AG04450 (cell line): Measurements from ENCODE around the gene ULK4. TPM values are rescaled to one million over a fixed set of nuclear protein-coding genes. Genes with fewer than 3 reads are reported as not detected.
"Not testable (repeated sequence)": the region's sequence is repeated elsewhere in the genome, so short reads cannot be mapped to it uniquely, and the experiment has no call there.

Experiments used
- CTCF ChIA-PET: fragments of 300-600, 350-600 bp; formaldehyde crosslinking; extraction: SDS; loops from one replicate; lab custom pipeline; 2022; ENCODE audit warnings: antibody characterized with exemption, inconsistent platforms; lab: Charles Lee
- POLR2A ChIA-PET: fragments of 350-600 bp; formaldehyde crosslinking; extraction: SDS; loops from one replicate; lab custom pipeline; 2021; ENCODE audit warnings: antibody characterized with exemption, inconsistent platforms; lab: Yijun Ruan, JAX
- DNase-seq: peaks from one replicate; pipeline ENCODE4 v3.0.0-alpha.2; 2011; ENCODE audit warnings: low read depth, low spot score
- H3K27ac ChIP-seq: one replicate; pipeline ENCODE4 v1.5.1; 2012; ENCODE audit warnings: low read depth, low read length, control low read depth
- H3K27me3 ChIP-seq: one replicate; pipeline ENCODE4 v1.6.0; 2012; ENCODE audit warnings: low read length; ENCODE audit not compliant: control insufficient read depth, insufficient read depth
- H3K4me3 ChIP-seq: 2 replicates; pipeline ENCODE4 v1.5.1; 2011; ENCODE audit warnings: mild to moderate bottlenecking, low read depth, low read length, control low read depth
- H3K9me3 ChIP-seq: 2 replicates; pipeline ENCODE4 v1.5.1; 2012; ENCODE audit warnings: low read length; ENCODE audit not compliant: control insufficient read depth, insufficient read depth
- polyA plus RNA-seq: library from polyadenylated mRNA; depleted of rRNA; stranded (reverse); fragments of >200 nt; gene quantifications from 2 replicates; pipeline ENCODE4 v1.2.3, GENCODE V29; 2011
- TF ChIP-seq, protein P1 (sequence below): IDR thresholded peaks from 2 replicates; pipeline ENCODE4 v1.5.1; 2011; ENCODE audit warnings: low read depth, low read length, control low read depth, inconsistent platforms

Gene ULK4
- polyA plus RNA-seq, 1 experiment: 3.7 TPM

DNA sequence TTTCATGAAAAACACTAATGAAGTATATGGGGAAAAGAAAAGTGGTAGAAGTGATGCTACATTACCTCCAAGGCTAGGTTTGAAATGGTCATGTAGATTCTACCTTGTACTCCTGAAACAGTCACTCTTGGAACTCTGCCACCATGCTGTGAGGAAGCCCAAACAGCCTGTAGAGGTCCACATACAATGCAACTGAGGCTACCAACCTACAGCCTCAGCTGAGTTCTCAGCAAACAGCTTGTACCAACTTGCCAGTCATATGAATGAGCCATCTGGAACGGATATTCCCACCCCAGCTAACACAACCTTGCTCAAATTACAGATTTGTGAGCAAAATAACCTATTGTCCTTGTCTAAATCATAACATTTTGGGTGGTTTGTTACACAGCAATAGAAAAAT lies 193.5 kb downstream of the ULK4 start:
- Histone ChIP-seq H3K4me3 (no peak overlapping the region), H3K27ac (no peak overlapping the region), H3K9me3 (no peaks in the 10 kb centered on the region), H3K27me3 (no peaks in the 10 kb centered on the region)
- ChIA-PET POLR2A (no interaction called here), CTCF (no interaction called here)
- DNase-seq: no peak
- TF ChIP-seq, protein P1, sequence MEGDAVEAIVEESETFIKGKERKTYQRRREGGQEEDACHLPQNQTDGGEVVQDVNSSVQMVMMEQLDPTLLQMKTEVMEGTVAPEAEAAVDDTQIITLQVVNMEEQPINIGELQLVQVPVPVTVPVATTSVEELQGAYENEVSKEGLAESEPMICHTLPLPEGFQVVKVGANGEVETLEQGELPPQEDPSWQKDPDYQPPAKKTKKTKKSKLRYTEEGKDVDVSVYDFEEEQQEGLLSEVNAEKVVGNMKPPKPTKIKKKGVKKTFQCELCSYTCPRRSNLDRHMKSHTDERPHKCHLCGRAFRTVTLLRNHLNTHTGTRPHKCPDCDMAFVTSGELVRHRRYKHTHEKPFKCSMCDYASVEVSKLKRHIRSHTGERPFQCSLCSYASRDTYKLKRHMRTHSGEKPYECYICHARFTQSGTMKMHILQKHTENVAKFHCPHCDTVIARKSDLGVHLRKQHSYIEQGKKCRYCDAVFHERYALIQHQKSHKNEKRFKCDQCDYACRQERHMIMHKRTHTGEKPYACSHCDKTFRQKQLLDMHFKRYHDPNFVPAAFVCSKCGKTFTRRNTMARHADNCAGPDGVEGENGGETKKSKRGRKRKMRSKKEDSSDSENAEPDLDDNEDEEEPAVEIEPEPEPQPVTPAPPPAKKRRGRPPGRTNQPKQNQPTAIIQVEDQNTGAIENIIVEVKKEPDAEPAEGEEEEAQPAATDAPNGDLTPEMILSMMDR: no peak

DNA sequence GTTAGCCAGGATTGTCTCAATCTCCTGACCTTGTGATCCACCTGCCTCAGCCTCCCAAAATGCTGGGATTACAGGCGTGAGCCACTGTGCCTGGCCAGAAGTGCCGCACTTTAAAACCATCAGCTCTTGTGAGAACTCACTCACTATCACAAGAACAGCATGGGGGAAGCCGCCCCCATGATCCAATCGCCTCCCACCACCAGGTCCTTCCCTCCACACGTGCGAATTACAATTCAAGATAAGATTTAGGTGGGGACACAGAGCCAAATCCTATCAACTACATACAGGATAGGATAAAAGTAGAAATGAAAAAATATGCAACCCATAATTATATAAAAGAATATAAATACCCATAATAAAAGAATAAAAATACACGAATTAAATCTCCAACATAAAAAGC lies 199.0 kb downstream of the ULK4 start:
- CTCF ChIA-PET: interaction anchor here (0.6 kb wide), 1 partner anchor 32 kb away, joined by 3 read pairs; no protein-coding TSS in a partner anchor
- H3K27ac ChIP-seq: not testable (repeated sequence)

DNA sequence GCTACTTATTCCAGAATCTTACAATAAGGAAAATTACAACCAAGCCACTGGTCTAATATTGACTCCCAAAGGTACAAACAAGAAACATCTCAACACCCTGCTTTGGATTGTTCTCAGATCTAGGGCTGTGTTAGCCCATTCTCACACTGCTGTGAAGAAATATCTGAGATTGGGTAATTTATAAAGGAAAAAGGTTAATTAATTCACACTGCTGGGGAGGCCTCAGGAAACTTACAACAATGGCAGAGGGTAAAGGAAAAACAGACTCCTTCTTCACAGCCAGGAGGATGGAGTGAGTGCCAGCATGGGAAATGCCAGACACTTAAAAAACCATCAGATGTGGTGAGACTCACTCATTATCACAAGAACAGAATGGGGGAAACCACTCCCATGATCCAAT lies 208.3 kb downstream of the ULK4 start:
- no peaks in the 10 kb centered on the region for H3K9me3 ChIP-seq
- H3K27ac ChIP-seq: no peak overlapping the region
- H3K4me3 ChIP-seq: no peak overlapping the region
- ChIA-PET CTCF (no interaction called here), POLR2A (no interaction called here)
- no peak for DNase-seq
- H3K27me3 ChIP-seq: no peaks in the 10 kb centered on the region
- TF ChIP-seq, protein P1: no peak

More for the DNA sequence above, 199.0 kb downstream of the ULK4 start:
- POLR2A ChIA-PET, H3K9me3 ChIP-seq, DNase-seq, H3K27me3 ChIP-seq, H3K4me3 ChIP-seq: not testable (repeated sequence)

DNA sequence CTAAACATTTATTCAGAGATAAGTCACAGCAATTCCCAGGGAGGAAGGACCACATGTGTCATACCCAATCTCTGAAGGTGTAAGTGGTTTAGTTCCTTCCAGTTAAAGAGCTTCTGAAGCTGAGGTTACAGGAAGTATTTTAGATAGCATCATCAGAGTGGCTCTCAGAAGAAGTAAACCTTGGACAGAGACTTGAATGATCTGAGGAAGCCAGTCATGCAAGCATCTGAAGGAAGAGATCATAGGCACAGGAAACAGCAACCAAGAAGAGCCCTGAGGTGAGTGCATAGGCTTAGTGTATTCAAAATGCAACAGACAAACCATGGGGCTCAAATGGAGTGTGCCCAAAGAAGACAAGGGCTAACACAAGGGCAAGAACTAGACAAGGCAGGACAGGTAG lies 210.3 kb downstream of the ULK4 start:
- TF ChIP-seq, protein P1: no peak
- Histone ChIP-seq H3K27ac (no peak overlapping the region), H3K27me3 (no peaks in the 10 kb centered on the region), H3K9me3 (no peaks in the 10 kb centered on the region), H3K4me3 (no peak overlapping the region)
- ChIA-PET CTCF (no interaction called here), POLR2A (no interaction called here)
- DNase-seq: no peak

DNA sequence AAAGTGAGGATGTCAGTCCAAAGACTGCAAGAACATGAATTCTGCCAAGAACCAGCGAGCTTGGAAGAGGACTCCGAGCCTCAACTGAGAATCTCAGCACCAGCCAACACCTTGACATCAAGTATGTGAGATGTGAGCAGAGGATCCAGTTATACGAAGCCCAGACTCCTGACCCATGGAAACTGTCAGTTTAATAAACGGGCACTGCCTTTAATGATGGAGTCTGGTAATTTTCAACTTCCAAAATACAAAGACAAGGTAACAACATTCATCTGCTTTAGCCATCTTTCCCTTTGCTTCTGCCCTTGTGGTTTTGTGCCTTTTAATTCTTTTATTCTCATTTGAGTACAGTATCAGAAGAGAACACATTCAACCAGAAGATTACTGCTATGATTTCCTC lies 211.9 kb downstream of the ULK4 start:
- Histone ChIP-seq H3K9me3 (no peaks in the 10 kb centered on the region), H3K4me3 (no peak overlapping the region), H3K27ac (no peak overlapping the region), H3K27me3 (no peaks in the 10 kb centered on the region)
- CTCF ChIA-PET: no interaction called here
- TF ChIP-seq, protein P1: no peak
- POLR2A ChIA-PET: no interaction called here
- no peak for DNase-seq

DNA sequence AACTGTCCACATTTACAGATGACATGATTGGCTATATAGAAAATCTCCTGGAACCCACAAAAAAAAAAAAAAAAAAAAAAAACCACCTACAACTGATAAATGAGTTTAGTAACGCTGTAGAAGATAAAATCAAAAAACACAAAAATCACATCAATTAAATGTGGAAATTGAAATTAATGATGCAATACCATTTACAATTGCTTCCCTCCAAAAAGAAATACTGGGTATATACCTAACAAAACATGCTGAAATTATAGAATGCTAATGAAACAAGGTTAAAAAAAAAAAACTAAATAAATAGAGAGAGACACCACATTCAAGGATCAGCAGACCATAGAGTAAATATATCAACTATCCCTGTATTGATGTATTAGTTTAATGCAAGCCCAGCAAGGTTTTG lies 215.7 kb downstream of the ULK4 start:
- TF ChIP-seq, protein P1: no peak
- Histone ChIP-seq H3K4me3 (no peak overlapping the region), H3K27ac (no peak overlapping the region), H3K27me3 (no peaks in the 10 kb centered on the region), H3K9me3 (no peaks in the 10 kb centered on the region)
- POLR2A ChIA-PET: no interaction called here
- CTCF ChIA-PET: no interaction called here
- no peak for DNase-seq
